RPMI8226 (cell line): ENCODE data around the gene TRAPPC11.
A peak's percentile ranks its signal among the peaks of the same experiment; 100 is the strongest.

Experiments
- DNase-seq: peaks from one replicate; pipeline ENCODE4 v3.0.0-alpha.2; 2015

TRAPPC11 gene

GRCh38 chr4:183659029-183659871 lies at the start of gene TRAPPC11, which contains the start of gene RWDD4:
TRAPPC11 (plus strand) TSS chr4:183659293; CDS start chr4:183663868, 4,575 bp downstream.
RWDD4 (minus strand) TSS chr4:183659185; CDS start chr4:183658952, 233 bp downstream.
- peak; percentile 94 for DNase-seq

GRCh38 chr4:183610033-183610432 lies 49.1 kb upstream of the TRAPPC11 start:
- DNase-seq, result no peak

- DNase-seq, result no peak
These were observed 48.5 kb upstream of the TRAPPC11 start for GRCh38 chr4:183610613-183611012.

DNA sequence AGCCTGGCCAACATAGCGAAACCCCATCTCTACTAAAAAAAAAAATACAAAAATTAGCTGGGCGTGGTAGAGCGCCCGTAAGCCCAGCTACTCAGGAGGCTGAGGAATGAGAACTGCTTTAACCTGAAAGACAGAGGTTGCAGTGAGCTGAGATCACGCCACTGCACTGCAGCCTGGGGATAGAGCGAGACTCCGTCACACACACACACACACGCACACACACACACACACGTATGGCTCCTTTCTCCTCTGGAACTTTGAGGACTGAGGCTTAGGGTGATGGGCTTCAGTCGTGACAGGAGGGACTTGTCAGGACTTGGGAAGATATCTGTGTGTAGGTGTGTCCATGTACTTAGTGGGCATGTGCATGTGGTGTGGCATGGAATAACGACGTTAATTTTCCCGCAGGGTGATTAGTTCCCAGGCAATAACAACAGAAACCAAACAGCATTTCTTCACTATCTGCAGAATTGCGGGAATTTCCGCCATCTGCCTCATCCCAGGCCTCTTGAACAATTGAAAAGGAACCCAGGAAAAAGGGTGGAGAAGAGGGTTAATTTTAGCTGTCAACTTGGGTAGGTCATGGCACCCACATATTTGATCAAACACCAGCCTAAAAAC lies 47.8 kb upstream of the TRAPPC11 start:
- DNase-seq, result no peak

DNA sequence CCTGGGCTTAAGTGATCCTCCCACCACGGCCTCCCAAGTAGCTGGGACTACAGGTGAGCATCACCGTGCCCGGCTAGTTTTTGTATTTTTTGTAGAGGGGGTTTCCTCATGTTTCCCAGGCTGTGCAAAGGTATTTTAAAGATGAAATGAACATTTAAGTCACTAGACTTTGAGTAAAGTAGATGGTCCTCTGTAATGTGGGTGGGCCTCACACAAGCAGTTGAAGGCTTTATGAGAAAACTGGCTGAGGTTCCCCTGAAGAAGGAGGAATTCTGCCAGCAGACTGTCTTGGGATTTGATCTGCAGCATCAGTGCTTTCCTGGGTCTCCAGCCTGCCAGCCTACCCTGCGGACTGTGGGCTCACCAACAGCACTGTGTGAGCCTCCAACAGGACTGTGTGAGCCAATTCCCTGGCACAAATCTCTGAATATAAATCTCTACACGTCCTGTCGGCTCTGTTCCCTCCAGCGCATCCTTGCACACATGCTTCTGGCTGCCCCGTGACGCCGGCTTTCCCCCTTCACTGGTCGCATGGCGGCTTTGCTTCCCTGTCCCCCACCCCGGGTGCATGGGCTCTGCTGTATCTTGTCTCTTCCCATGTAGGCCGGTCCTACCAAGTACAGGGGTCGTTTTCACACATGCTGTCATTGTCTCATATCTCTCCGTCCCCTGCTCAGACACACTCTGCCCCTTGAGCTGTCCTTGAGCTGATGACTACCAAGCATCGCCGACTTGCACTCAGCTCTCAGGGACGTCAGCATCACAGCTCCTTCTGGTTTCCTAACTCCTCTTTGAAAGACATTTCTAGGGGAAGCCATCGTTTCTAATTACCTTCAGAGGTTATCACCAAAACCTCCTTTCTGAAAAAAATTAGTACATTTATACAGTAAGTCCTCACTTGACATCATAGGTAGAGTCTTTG lies 46.5 kb upstream of the TRAPPC11 start:
- DNase-seq, result no peak

DNA sequence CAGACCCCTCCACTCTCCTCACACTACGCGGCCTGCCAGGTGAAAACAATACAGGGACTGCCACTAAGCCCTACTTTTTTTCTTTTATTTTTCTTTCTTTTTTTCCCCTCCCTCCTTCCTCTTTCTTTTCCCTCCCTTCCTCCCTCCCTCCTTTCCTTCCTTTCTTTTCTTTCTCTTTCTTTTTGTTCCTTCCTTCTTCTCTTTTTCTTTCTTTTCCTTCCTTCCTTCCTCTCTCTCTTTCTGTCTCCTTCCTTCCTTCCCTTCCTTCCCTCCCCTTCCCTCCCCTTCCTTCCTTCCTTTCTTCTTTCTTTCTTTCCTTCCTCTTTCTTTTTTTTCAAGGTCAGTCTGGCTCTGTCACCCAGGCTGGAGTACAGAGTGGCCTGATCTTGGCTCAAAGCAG lies 42.0 kb upstream of the TRAPPC11 start:
- DNase-seq, result no peak

- DNase-seq, result no peak
These were observed 40.4 kb upstream of the TRAPPC11 start for GRCh38 chr4:183618681-183619080.

DNA sequence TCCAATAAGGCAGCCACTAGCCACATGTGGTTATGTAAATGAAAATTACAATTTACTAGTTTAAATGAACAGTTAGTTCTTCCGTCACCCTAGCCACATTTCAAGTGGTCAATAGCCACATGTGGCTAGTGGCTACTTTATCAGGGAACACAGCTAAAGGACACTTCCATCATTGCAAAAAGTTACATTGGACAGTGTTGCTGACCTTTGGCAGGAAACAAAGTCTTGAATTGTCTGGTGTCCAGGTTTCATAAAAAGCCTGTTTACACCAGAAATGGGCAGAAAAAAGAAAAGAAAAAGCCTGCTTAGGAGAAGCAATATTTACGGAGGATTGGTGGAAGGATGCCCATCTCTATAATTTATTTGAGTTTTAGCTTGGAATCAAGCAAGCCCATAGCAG lies 38.7 kb upstream of the TRAPPC11 start:
- DNase-seq, result no peak

- no peak for DNase-seq
These were observed 37.2 kb upstream of the TRAPPC11 start for GRCh38 chr4:183621875-183622274.

GRCh38 chr4:183624548-183624947 lies 34.5 kb upstream of the TRAPPC11 start:
- no peak for DNase-seq

- no peak for DNase-seq
These were observed 32.9 kb upstream of the TRAPPC11 start for GRCh38 chr4:183626168-183626567.

GRCh38 chr4:183627286-183627685 lies 31.8 kb upstream of the TRAPPC11 start:
- DNase-seq, result peak; percentile 8

- DNase-seq, result no peak
These were observed 31.0 kb upstream of the TRAPPC11 start for GRCh38 chr4:183627979-183628588.

DNA sequence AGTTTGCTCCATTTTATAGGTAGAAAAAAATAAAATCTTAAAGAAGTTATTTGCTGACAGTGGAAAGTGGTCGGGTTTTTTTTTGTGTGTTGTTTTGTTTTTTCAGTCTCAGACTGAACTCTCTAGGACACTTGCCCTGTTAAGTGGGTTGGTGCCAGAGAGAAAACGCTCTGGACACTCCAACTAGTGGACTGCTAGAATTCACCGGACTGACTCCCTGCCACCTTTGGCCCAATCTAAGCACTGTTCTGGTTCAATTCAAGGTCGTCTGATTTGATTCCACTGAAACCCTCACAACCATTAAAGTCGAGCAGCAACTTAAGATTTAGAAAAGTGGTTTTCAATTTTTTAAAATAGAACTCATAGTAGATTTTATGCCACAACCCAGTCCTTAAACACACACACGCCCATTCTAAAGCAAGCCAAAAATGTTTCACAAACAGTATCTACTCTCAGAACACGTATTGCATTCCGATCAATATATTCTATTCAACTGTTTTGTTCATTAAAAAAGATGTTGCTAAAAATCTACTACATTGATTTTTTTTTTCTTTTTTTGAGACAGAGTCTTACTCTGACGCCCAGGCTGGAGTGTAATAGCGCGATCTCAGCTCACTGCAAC lies 27.4 kb upstream of the TRAPPC11 start:
- no peak for DNase-seq

GRCh38 chr4:183632689-183633088 lies 26.4 kb upstream of the TRAPPC11 start:
- no peak for DNase-seq

GRCh38 chr4:183633476-183634400 lies 25.4 kb upstream of the TRAPPC11 start:
- no peak for DNase-seq

GRCh38 chr4:183635321-183635720 lies 23.8 kb upstream of the TRAPPC11 start:
- no peak for DNase-seq

- no peak for DNase-seq
These were observed 23.4 kb upstream of the TRAPPC11 start for GRCh38 chr4:183635741-183636140.

GRCh38 chr4:183636503-183636902 lies 22.6 kb upstream of the TRAPPC11 start:
- no peak for DNase-seq

DNA sequence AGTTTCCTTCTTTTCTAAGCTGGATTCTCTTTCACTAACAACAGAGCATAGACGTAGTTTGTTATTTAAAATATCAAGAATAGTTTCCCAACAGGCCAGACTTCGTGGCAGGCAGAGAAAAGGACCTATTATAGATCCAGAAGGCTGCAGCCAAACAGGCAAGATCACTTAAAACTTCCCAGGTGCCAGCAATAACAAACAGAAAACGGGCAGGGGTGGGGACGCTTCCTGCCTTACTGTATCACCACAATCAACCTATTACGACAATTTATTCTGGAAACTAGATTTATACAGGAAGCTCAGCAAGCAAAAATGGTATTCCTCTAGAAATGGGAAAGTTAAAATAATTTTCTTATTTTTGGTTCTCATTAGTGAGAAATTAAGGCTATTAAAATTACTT lies 22.2 kb upstream of the TRAPPC11 start:
- no peak for DNase-seq

GRCh38 chr4:183637461-183637860 lies 21.6 kb upstream of the TRAPPC11 start:
- no peak for DNase-seq
